NCI-H526 (cell line): ENCODE data around the gene CSF3.
"Not testable (repeated sequence)": the region's sequence is repeated elsewhere in the genome, so short reads cannot be mapped to it uniquely, and the experiment has no call there.

Experiments
- DNase-seq, 2 experiments: peaks; one replicate each; lab custom pipeline; 2025; lab: John Stamatoyannopoulos, UW

CSF3 gene

DNA sequence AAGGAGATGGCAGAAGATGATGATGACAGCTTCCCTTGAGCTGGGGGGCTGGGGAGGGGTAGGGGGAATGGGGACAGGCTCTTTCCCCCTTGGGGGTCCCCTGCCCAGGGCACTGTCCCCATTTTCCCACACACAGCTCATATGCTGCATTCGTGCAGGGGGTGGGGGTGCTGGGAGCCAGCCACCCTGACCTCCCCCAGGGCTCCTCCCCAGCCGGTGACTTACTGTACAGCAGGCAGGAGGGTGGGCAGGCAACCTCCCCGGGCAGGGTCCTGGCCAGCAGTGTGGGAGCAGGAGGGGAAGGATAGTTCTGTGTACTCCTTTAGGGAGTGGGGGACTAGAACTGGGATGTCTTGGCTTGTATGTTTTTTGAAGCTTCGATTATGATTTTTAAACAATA is 17.7 kb upstream of the CSF3 start:
- no peak for DNase-seq

DNA sequence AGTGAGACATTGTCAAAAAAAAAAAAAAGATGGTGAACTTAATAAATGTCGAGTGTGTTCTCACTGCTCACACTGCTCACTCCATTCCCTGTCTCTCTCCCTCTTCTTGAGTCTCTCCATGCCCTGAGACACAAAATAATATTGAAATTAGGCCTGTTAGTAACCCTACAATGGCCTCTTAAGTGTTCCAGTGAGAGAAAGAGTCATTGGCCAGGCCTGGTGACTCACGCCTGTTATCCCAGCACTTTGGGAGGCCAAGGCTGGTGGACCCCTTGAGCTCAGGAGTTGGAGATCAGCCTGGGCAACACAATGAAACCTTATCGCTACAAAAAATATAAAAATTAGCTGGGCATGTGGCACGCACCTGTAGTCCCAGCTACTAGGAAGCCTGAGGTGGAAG is 16.2 kb upstream of the CSF3 start:
- no peak for DNase-seq

DNA sequence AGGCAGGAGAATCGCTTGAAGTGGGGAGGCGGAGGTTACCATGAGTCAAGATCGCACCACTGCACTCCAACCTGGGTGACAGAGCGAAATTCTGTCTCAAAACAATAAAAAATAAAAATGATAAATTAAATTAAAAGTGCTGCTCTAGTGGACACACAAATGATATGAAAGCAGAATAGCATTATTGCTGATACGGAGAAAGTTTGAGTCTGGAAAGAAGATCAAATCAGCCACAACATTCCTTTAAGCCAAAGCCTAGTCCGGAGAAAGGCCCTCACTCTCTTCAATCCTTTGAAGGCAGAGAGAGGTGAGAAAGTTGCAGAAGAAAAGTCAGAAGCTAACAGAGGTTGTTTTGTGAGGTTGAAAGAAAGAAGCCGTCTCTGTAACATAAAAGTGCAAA is 15.1 kb upstream of the CSF3 start:
- no peak for DNase-seq

DNA sequence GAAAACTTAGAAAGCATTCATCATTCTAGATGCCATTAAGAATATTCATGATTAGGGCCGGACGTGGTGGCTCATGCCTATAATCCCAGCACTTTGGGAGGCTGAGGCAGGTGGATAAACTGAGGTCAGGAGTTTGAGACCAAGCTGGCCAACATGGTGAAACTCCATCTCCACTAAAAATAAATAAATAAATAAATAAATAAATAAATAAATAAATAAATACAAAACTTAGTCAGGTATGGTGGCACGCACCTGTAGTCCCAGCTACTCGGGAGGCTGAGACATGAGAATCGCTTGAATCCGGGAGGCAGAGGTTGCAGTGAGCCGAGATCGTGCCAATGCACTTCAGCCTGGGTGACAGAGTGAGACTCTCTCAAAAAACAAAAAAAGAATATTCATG is 13.9 kb upstream of the CSF3 start:
- DNase-seq: not testable (repeated sequence)

DNA sequence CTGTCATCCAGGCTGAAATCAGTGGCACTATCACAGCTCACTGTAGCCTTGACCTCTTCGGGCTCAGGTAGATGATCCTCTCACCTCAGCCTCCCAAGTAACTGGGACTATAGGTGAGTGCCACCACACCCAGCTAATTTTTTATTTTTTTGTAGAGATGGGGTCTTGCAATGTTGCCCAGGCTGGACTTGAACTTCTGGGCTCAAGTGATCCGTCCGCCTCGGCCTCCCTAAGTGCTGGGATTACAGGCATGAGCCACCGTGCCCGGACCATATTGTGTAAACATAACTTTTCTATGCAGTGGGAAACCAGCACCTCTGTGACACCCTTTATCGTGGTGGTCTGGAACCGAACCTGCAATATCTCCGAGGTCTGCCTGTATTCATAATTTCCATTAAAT is 11.2 kb upstream of the CSF3 start:
- no peak for DNase-seq

DNA sequence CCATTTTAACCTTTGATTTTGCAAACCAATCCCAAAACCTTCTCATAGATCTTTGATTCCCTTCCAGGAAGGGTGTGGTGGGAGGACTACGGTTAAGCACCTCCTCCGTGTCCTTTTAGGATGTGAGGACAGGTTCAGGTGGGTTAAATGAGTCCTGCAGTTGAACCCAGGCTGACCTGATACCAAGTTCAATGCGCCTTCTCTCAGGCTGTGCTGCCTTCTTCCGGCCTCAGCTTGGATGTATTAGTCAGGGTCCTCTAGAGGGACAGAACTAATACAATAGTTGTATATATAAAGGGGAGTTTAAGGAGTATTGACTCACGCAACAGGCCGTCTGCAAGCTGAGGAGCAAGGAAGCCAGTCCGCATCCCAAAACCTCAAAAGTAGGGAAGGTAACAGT is 10.5 kb upstream of the CSF3 start:
- DNase-seq: no peak

DNA sequence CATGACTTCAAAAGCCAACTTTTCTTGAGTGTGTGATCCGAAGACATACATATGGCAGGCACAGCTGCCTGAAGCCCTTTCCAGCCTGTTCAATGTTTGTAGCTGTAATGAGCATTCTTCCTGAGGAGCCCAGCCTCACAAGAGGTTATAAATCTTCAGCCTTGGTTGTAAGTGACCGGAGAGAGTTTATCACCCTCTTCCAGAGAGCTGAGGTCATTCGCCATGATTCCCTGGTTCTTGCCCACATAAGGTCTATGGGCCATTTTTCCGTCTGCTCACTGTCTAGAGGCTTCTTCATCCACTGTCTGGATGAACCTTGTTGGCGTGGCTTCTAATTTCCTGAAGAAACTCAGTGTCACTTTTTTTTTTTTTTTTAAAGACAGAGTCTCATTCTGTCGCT is 9.7 kb upstream of the CSF3 start:
- no peak for DNase-seq

DNA sequence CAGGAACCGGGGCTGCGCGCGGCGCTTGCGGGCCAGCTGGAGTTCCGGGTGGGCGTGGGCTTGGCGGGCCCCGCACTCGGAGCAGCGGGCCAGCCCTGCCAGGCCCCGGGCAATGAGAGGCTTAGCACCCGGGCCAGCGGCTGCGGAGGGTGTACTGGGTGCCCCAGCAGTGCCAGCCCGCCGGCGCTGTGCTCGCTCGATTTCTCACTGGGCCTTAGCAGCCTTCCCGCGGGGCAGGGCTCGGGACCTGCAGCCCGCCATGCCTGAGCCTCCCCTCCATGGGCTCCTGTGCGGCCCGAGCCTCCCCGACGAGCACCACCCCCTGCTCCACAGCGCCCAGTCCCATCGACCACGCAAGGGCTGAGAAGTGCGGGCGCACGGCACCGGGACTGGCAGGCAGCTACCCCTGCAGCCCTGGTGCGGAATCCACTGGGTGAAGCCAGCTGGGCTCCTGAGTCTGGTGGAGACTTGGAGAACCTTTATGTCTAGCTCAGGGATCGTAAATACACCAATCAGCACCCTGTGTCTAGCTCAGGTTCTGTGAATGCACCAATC is 4.2 kb upstream of the CSF3 start:
- DNase-seq: not testable (repeated sequence)

DNA sequence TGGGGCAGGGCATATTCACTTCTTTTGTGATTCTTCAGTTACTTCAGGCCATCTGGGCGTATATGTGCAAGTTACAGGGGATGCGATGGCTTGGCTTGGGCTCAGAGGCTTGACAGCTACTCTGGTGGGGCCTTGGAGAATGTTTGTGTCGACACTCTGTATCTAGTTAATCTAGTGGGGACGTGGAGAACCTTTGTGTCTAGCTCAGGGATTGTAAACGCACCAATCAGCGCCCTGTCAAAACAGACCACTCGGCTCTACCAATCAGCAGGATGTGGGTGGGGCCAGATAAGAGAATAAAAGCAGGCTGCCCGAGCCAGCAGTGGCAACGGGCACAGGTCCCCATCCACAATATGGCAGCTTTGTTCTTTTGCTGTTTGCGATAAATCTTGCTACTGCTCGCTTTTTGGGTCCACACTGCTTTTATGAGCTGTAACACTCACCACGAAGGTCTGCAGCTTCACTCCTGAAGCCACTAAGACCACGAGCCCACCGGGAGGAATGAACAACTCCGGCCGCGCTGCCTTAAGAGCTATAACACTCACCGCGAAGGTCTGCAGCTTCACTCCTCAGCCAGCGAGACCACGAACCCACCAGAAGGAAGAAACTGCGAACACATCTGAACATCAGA is 3.1 kb upstream of the CSF3 start:
- DNase-seq: not testable (repeated sequence)

DNA sequence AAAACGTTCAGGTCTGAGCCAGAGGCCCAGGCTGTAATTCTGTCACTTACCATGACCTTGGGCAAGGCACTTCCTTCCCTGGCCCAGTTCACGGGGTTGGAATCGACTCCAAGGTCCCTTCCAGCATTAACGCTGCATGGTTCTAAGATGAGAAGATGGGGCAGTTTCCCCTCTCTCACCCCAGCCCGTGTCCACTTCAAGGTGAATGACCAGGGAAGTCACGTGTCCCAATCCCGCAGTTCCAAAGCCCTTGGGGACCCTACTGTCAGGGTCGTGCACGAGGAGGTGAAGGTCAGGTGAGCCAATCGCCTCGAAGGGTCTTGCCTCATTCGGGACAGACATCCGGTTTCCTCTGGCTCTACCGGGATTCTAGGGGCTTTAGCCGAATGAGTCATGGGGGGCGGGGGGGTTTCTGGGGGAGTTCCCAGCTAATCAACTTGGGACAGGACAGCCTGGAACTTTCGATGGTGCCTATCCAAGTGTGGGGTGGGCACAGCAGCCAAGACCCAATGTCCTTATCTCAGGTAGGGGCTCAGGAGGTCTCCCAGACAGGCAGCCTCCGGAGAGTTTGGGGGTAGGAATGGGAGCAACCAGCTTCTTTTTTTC is 762 bp upstream of the CSF3 start:
- no peak for DNase-seq

DNA sequence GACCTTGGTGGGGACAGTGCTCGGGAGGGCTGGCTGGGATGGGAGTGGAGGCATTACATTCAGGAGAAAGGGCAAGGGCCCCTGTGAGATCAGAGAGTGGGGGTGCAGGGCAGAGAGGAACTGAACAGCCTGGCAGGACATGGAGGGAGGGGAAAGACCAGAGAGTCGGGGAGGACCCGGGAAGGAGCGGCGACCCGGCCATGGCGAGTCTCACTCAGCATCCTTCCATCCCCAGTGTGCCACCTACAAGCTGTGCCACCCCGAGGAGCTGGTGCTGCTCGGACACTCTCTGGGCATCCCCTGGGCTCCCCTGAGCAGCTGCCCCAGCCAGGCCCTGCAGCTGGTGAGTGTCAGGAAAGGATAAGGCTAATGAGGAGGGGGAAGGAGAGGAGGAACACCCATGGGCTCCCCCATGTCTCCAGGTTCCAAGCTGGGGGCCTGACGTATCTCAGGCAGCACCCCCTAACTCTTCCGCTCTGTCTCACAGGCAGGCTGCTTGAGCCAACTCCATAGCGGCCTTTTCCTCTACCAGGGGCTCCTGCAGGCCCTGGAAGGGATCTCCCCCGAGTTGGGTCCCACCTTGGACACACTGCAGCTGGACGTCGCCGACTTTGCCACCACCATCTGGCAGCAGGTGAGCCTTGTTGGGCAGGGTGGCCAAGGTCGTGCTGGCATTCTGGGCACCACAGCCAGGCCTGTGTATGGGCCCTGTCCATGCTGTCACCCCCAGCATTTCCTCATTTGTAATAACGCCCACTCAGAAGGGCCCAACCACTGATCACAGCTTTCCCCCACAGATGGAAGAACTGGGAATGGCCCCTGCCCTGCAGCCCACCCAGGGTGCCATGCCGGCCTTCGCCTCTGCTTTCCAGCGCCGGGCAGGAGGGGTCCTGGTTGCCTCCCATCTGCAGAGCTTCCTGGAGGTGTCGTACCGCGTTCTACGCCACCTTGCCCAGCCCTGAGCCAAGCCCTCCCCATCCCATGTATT is 1.1 kb downstream of the CSF3 start:
- no peak for DNase-seq

DNA sequence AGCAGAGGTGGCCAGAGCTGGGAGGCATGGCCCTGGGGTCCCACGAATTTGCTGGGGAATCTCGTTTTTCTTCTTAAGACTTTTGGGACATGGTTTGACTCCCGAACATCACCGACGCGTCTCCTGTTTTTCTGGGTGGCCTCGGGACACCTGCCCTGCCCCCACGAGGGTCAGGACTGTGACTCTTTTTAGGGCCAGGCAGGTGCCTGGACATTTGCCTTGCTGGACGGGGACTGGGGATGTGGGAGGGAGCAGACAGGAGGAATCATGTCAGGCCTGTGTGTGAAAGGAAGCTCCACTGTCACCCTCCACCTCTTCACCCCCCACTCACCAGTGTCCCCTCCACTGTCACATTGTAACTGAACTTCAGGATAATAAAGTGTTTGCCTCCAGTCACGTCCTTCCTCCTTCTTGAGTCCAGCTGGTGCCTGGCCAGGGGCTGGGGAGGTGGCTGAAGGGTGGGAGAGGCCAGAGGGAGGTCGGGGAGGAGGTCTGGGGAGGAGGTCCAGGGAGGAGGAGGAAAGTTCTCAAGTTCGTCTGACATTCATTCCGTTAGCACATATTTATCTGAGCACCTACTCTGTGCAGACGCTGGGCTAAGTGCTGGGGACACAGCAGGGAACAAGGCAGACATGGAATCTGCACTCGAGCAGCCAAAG is 2.3 kb downstream of the CSF3 start:
- DNase-seq: no peak

DNA sequence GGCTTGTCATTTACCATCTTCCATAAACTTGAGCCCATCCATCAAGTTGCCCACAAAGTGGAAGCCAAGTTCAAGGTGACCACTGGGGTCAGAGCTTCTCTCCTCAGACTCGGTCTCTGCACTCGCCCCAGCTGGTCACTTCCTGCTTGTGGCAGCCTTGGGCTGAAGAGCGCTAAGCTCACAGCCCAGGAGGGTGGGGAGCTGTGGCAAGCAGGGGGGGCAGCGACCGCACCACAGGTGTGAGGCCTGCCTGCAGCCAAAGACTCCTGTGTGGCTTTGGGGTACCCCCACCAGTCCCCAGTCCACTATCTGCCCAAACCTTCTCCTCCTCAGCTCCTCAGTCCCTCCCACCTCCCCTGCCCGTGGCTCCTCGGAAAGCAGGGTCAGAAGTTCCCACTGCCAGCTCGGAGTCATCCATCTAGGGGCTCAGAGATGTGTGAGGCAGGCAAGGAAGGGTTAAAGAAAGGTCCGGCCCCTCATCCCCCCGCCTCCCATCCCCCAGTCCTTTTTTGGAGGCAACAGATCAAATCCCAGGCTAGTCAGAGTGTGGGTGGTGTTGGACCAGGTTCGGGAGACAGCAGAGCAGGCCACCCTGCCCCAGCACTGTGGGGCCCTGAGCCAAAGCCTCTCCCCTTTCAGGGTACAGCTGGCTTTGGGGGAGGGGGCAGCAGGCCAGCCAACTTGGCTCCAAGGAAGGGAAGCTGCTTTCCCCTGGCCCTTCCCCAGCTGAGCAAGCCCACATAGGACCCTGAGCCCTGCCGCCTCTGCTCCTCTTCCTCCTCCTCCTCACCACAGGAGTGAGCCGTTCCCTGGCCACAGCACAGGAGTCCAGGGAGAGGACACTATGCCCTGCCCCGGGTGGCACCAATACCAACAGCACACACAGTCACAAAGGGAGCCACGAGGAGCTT is 3.2 kb downstream of the CSF3 start:
- DNase-seq: no peak

DNA sequence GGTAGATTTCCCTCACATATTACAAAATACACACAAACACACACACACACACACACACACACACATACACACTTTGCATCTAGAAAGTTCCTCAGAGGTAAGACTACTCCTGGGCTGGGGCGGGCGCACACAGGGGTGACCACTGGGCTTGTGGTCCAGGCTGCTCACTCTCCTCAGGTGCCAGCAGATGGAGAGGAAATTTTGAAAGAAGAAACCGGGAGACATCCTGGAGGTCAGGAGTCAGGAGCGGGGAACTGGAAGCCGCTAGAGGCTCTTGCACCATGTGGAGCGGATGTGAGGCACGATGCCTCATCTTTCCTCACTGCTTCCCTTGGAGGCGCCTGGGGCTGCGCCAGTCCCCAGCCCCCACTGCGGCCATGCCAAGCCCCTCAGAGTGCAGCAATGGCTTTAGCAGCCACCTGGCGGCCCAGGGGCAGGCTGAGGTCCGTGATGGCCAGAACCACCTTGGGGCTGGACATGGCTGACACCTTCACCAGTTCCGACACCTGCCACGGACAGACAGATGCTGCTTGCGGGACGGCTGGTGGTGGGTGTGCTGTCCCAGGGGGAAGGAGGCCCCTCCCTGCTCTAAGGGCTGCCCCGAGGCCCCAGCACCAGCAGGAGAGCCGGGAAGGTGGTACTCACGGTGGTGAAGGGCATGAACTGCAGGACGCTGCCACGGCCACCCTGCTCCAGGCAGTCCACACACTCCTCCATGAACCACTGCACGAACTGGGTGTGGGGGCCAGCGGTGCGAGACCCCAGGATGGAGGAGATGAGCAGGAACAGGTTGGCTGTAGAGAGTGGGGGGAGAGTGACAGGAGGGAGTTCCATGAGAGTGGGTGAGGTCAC is 4.1 kb downstream of the CSF3 start:
- DNase-seq: no peak

DNA sequence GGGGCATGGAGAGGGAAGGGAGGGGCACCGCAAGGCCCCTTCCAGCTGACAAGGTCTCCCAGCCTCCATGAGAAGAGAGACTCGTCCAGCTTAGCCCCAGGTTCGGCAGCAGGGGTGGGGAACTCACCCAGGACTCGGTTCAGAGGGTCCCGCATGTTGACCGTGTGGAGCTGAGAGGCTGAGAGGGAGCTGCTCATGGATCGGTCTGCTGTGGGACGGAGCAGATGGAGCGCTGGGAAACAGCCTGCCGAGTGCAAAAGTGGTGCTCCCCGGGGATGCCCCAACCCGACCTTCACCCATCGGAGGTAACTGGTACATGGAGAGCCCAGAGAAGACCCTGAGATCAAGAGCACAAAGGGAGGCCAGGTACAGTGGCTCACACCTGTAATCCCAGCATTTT is 4.9 kb downstream of the CSF3 start:
- no peak for DNase-seq

DNA sequence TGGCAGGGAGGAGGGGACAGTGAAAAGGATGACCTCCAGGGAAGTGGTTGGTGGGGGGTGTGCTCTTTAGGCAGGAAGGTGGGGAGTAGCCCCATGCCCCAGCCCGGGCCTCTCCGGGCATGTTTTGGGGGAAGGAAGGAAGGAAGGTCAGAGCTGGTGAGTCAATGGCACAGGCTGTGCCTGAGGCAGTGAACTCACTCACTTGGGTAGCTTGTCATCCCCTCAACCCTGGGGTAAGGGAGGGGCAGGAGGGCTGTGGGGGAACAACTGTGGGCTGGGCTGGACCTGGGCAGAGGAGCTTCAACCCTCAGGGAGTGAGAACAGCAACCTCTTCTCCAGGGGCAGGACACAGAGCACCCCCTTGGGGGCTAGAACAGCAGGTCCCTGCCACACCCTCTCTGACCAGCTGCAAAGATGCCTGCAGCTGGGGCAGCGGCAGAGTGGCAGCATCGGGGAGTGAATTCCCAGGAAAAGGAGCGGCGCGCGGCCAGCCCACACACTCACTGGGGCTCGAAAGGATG is 6.3 kb downstream of the CSF3 start:
- DNase-seq: no peak

DNA sequence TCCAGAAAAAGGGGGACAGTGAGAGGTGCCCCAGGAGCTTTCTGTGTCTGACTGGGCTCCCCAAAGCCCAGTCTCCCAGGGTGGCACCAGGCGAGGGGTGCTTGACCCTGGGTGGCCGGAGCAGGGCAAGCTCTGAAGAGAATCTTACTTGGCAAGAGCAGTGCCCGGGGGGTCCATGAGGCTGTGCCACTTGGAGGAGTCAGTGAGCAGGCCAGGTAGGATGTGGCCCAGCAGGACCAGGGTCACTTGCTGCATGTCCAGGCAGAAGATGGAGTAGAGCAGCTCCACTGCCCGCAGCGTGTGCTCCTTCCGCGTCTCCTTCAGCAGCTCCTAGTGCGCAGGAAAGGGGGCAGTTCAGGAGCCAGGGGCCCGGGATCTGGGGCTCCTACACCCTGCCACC is 7.3 kb downstream of the CSF3 start:
- DNase-seq: no peak

DNA sequence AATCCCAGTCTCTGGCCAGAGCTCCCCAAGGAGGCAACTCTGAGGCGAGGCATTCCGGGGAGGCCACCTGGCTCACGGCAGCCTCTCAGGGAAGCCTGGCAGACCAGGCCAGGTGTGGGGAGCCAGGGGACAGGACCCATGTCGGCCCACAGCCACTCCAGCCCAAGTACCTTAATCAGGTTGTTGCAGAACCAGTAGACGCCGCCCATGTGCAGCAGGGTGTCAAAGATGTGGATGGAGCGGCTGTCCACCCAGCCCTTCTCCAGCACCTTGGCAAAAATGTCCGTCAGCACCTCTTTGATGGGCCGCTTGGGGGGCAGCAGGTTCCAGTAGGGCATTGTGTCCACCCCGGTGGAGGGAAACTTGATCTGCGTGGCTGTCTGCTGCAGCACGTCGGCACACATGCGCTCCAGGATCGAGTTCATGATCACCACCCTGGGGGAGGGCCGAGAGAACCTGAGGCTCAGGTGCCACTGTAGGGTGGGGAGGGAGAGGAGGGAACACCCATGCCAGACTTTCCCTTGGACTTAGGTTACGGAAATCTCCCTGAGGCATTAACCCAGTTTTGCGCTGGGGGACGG is 7.8 kb downstream of the CSF3 start:
- no peak for DNase-seq

DNA sequence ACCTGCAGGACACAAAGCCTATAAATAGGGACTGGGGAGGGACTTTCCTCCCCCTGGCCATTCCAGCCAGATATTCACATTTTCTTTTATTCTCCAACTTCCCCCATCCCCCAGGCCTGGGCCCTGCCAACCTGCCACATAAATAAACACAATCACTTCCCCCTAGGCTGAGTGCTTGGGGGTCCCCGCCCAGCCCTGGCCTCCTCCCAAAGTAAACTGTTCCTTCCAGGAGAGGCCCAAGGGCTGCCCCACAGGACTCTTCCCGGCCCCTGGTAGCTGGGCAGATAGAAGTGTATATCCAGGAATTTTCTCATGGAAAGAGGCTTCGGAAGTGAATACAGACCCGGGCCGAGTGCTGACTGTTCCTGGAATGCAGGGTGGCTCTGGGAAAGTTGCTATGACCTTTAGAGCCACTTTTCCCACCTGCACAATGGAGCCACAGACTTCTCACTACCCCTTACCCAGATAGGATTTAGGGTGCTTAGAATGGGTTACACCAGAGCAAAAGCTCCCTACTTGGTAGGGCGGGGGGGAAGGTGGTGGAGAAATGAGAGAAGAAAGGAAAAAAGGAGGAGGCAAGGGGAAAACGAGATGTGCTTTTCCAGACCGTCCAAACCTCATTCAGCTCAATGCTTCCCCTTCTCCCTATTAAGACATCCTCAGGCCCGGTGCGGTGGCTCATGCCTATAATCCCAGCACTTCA is 8.5 kb downstream of the CSF3 start:
- no peak for DNase-seq
